GM19099 (cell line): ENCODE results near the gene ARMC12.
A peak's percentile ranks its signal among the peaks of the same experiment; 100 is the strongest.

Source experiments
- POLR2A ChIP-seq: IDR thresholded peaks from 3 replicates; pipeline ENCODE4 v1.6.1; 2011; ENCODE audit warnings: low read depth; ENCODE audit not compliant: insufficient read length; ENCODE audit errors: extremely low read depth

The ARMC12 gene

GRCh38 chr6:35727231-35727934, 9.4 kb upstream of the ARMC12 start:
- TF ChIP-seq POLR2A: no peak

GRCh38 chr6:35727935-35728682, 8.7 kb upstream of the ARMC12 start:
- peak; percentile 44 for TF ChIP-seq POLR2A

- no peak for TF ChIP-seq POLR2A
These were observed 7.9 kb upstream of the ARMC12 start for GRCh38 chr6:35728683-35729678.

GRCh38 chr6:35729722-35730121, 7.1 kb upstream of the ARMC12 start:
- no peak for TF ChIP-seq POLR2A

- no peak for TF ChIP-seq POLR2A
These were observed 6.0 kb upstream of the ARMC12 start for GRCh38 chr6:35730745-35731413.

GRCh38 chr6:35731414-35731735, 5.5 kb upstream of the ARMC12 start:
- peak; percentile 76 for TF ChIP-seq POLR2A

- peak; percentile 60 for TF ChIP-seq POLR2A
These were observed 4.9 kb upstream of the ARMC12 start for GRCh38 chr6:35731736-35732532.

- TF ChIP-seq POLR2A: no peak
These were observed 3.2 kb upstream of the ARMC12 start for GRCh38 chr6:35733633-35734032.

- no peak for TF ChIP-seq POLR2A
These were observed 1.4 kb upstream of the ARMC12 start for GRCh38 chr6:35735452-35735851.

GRCh38 chr6:35736253-35736894, 458 bp upstream of the ARMC12 start:
- no peak for TF ChIP-seq POLR2A

- TF ChIP-seq POLR2A: no peak
These were observed 780 bp downstream of the ARMC12 start for GRCh38 chr6:35737413-35738211.

GRCh38 chr6:35739645-35740524, 3.1 kb downstream of the ARMC12 start:
- TF ChIP-seq POLR2A: no peak

GRCh38 chr6:35742842-35743241, 6.0 kb downstream of the ARMC12 start:
- TF ChIP-seq POLR2A: no peak
